WTC11 (cell line): ENCODE data around the gene UPF2. TPM values are rescaled to one million over a fixed set of nuclear protein-coding genes. Genes with fewer than 3 reads are reported as not detected.
A peak's percentile ranks its signal among the peaks of the same experiment; 100 is the strongest.

Source experiments
- ATAC-seq: fragments of 200-7000 bp; cut with Tn5 transposase; 2 replicates; pipeline ENCODE4 v1.10.0; 2021; ENCODE audit warnings: mild to moderate bottlenecking, moderate library complexity
- CTCF ChIA-PET: fragments of 300-600 bp; sonication (Branson Sonifier 250); formaldehyde crosslinking; loops from one replicate; lab custom pipeline; 2021; ENCODE audit warnings: antibody characterized with exemption; lab: Charles Lee
- POLR2A ChIA-PET: fragments of 350-600 bp; sonication (Branson Sonifier 250); formaldehyde crosslinking; loops from one replicate; lab custom pipeline; 2021; ENCODE audit warnings: antibody characterized with exemption; lab: Charles Lee
- DNase-seq: peaks from one replicate; pipeline ENCODE4 v3.0.0; 2021; ENCODE audit warnings: low spot score
- H3K27ac Mint-ChIP-seq: 2 replicates; pipeline ENCODE4 v1.8.0; 2021; ENCODE audit warnings: mixed read lengths
- H3K27me3 Mint-ChIP-seq: 2 replicates; pipeline ENCODE4 v1.8.0; 2021; ENCODE audit warnings: low read depth, mild to moderate bottlenecking, moderate library complexity, mixed read lengths
- H3K36me3 Mint-ChIP-seq: 2 replicates; pipeline ENCODE4 v1.8.0; 2021; ENCODE audit warnings: mixed read lengths
- H3K4me1 Mint-ChIP-seq: 2 replicates; pipeline ENCODE4 v1.8.0; 2022; ENCODE audit warnings: mixed read lengths
- H3K4me3 Mint-ChIP-seq: 2 replicates; pipeline ENCODE4 v1.8.0; 2021; ENCODE audit warnings: mild to moderate bottlenecking, moderate library complexity, mixed read lengths
- H3K9me3 Mint-ChIP-seq: 2 replicates; pipeline ENCODE4 v1.8.0; 2021; ENCODE audit warnings: mixed read lengths
- CREB1 ChIP-seq: sonication (generic); formaldehyde crosslinking; IDR thresholded peaks from 2 replicates; pipeline ENCODE4 v1.8.0; 2023; ENCODE audit warnings: mild to moderate bottlenecking, missing genetic modification reagents
- ESRRA ChIP-seq: sonication (generic); formaldehyde crosslinking; IDR thresholded peaks from 2 replicates; pipeline ENCODE4 v1.8.1; 2022; ENCODE audit warnings: mild to moderate bottlenecking, missing genetic modification reagents, borderline replicate concordance
- KAT7 ChIP-seq: sonication (generic); formaldehyde crosslinking; IDR thresholded peaks from 2 replicates; pipeline ENCODE4 v1.8.1; 2023; ENCODE audit warnings: missing genetic modification reagents, mild to moderate bottlenecking, borderline replicate concordance
- NR2C2 ChIP-seq: sonication (generic); formaldehyde crosslinking; IDR thresholded peaks from 2 replicates; pipeline ENCODE4 v1.8.0; 2022; ENCODE audit warnings: mild to moderate bottlenecking, missing genetic modification reagents
- NR3C1 ChIP-seq: sonication (generic); formaldehyde crosslinking; conservative IDR thresholded peaks from 2 replicates; pipeline ENCODE4 v1.8.1; 2023; ENCODE audit warnings: low read depth, mild to moderate bottlenecking, missing genetic modification reagents
- RORB ChIP-seq: fragments of 250-450 bp; sonication (Bioruptor Pico); IDR thresholded peaks from 2 replicates; pipeline ENCODE4 v1.9.0; 2021; ENCODE audit warnings: mild to moderate bottlenecking
- SMAD3 ChIP-seq: sonication (generic); formaldehyde crosslinking; IDR thresholded peaks from 2 replicates; pipeline ENCODE4 v1.8.0; 2022; ENCODE audit warnings: missing genetic modification reagents, mild to moderate bottlenecking, borderline replicate concordance
- SP1 ChIP-seq: sonication (generic); formaldehyde crosslinking; conservative IDR thresholded peaks from 2 replicates; pipeline ENCODE4 v1.8.1; 2022; ENCODE audit warnings: missing genetic modification reagents
- USF1 ChIP-seq: sonication (generic); formaldehyde crosslinking; IDR thresholded peaks from 2 replicates; pipeline ENCODE4 v1.8.0; 2022; ENCODE audit warnings: mild to moderate bottlenecking, missing genetic modification reagents
- USF2 ChIP-seq: sonication (generic); formaldehyde crosslinking; IDR thresholded peaks from 2 replicates; pipeline ENCODE4 v1.8.1; 2023; ENCODE audit warnings: mild to moderate bottlenecking, missing genetic modification reagents, moderate library complexity
- ZNF232 ChIP-seq: sonication (generic); formaldehyde crosslinking; IDR thresholded peaks from 2 replicates; pipeline ENCODE4 v1.8.0; 2022; ENCODE audit warnings: mild to moderate bottlenecking, missing genetic modification reagents
- ZNF416 ChIP-seq: fragments of 250-450 bp; sonication (Bioruptor Pico); IDR thresholded peaks from 2 replicates; pipeline ENCODE4 v1.9.0; 2021; ENCODE audit warnings: mild to moderate bottlenecking, inconsistent platforms
- total RNA-seq: library from RNA; stranded (reverse); gene quantifications from 3 replicates; pipeline ENCODE4 v1.2.3, GENCODE V29; 2021
- TF ChIP-seq, protein P1 (sequence below): sonication (generic); formaldehyde crosslinking; IDR thresholded peaks from 2 replicates; pipeline ENCODE4 v1.8.1; 2023; ENCODE audit warnings: mild to moderate bottlenecking, moderate library complexity, missing genetic modification reagents
- TF ChIP-seq, protein P2 (sequence below): sonication (generic); formaldehyde crosslinking; IDR thresholded peaks from 2 replicates; pipeline ENCODE4 v1.8.0; 2022; ENCODE audit warnings: missing genetic modification reagents
- TF ChIP-seq, protein P3 (sequence below): sonication (generic); formaldehyde crosslinking; IDR thresholded peaks from 2 replicates; pipeline ENCODE4 v1.8.1; 2022; ENCODE audit warnings: mild to moderate bottlenecking, moderate library complexity, missing genetic modification reagents
- TF ChIP-seq, protein P4 (sequence below): sonication (generic); formaldehyde crosslinking; IDR thresholded peaks from 2 replicates; pipeline ENCODE4 v1.8.0; 2023; ENCODE audit warnings: missing genetic modification reagents, mild to moderate bottlenecking, borderline replicate concordance
- TF ChIP-seq, protein P5 (sequence below): sonication (generic); formaldehyde crosslinking; IDR thresholded peaks from 2 replicates; pipeline ENCODE4 v1.8.0; 2022; ENCODE audit warnings: mild to moderate bottlenecking, missing genetic modification reagents

The UPF2 gene
- total RNA-seq, 1 experiment from 2014 or later: 24.3 TPM

DNA sequence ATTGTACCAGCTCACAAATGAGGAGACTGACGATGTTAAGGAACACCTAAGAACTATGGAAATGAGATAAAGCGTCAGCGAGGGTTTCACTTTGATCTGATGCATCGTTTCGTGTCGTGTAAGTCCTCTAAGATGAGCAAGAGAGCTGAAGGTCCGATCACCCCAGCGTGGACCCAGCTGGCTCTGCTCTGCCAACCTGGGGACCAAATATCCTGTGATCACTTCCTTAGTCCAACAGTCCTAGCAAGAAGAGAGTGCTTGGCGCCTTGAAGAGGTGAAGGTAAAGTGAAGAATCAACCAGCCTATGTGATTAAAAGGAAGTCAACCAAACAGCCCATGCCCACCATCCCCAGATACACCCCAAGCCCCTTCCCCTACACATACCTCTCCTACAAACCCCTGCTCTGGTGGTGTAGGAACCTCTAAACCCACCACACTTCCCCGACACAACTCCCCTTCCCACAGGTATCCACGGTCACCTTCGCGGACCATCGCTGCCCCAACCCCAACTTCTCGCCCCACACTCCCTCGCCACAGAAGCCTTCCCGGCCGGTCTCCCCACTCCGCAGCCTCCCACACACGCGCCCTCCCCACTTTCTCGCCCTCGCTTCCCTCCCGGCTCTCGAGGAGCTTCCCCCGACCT is 722 bp downstream of the UPF2 start:
- TF ChIP-seq, protein P1, sequence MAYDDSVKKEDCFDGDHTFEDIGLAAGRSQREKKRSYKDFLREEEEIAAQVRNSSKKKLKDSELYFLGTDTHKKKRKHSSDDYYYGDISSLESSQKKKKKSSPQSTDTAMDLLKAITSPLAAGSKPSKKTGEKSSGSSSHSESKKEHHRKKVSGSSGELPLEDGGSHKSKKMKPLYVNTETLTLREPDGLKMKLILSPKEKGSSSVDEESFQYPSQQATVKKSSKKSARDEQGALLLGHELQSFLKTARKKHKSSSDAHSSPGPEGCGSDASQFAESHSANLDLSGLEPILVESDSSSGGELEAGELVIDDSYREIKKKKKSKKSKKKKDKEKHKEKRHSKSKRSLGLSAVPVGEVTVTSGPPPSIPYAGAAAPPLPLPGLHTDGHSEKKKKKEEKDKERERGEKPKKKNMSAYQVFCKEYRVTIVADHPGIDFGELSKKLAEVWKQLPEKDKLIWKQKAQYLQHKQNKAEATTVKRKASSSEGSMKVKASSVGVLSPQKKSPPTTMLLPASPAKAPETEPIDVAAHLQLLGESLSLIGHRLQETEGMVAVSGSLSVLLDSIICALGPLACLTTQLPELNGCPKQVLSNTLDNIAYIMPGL (CRISPR knock-in tag): 0 out of 2 replicates have a peak, but pooled peaks have one; percentile 5
- no peak for TF ChIP-seq NR2C2 (CRISPR knock-in tag)
- TF ChIP-seq USF1 (CRISPR knock-in tag): no peak

GRCh38 chr10:12036073-12036655 is 6.4 kb downstream of the UPF2 start:
- Mint-ChIP-seq H3K36me3 (peaks cover 20% of the 10 kb centered on the region), H3K4me1 (peaks cover 11% of the 10 kb centered on the region), H3K27ac (no peak overlapping the region), H3K27me3 (no peaks in the 10 kb centered on the region), H3K9me3 (no peaks in the 10 kb centered on the region), H3K4me3 (no peak overlapping the region)
- ChIA-PET POLR2A (no interaction called here), CTCF (no interaction called here)
- DNase-seq: no peak
- no peak for ATAC-seq
- no peak for TF ChIP-seq ZNF232 (CRISPR knock-in tag)
- TF ChIP-seq RORB (CRISPR knock-in tag): no peak
- TF ChIP-seq KAT7: no peak
- TF ChIP-seq, protein P2, sequence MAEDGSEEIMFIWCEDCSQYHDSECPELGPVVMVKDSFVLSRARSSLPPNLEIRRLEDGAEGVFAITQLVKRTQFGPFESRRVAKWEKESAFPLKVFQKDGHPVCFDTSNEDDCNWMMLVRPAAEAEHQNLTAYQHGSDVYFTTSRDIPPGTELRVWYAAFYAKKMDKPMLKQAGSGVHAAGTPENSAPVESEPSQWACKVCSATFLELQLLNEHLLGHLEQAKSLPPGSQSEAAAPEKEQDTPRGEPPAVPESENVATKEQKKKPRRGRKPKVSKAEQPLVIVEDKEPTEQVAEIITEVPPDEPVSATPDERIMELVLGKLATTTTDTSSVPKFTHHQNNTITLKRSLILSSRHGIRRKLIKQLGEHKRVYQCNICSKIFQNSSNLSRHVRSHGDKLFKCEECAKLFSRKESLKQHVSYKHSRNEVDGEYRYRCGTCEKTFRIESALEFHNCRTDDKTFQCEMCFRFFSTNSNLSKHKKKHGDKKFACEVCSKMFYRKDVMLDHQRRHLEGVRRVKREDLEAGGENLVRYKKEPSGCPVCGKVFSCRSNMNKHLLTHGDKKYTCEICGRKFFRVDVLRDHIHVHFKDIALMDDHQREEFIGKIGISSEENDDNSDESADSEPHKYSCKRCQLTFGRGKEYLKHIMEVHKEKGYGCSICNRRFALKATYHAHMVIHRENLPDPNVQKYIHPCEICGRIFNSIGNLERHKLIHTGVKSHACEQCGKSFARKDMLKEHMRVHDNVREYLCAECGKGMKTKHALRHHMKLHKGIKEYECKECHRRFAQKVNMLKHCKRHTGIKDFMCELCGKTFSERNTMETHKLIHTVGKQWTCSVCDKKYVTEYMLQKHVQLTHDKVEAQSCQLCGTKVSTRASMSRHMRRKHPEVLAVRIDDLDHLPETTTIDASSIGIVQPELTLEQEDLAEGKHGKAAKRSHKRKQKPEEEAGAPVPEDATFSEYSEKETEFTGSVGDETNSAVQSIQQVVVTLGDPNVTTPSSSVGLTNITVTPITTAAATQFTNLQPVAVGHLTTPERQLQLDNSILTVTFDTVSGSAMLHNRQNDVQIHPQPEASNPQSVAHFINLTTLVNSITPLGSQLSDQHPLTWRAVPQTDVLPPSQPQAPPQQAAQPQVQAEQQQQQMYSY (CRISPR knock-in tag): no peak
- no peak for TF ChIP-seq NR3C1 (CRISPR knock-in tag)
- TF ChIP-seq, protein P3, sequence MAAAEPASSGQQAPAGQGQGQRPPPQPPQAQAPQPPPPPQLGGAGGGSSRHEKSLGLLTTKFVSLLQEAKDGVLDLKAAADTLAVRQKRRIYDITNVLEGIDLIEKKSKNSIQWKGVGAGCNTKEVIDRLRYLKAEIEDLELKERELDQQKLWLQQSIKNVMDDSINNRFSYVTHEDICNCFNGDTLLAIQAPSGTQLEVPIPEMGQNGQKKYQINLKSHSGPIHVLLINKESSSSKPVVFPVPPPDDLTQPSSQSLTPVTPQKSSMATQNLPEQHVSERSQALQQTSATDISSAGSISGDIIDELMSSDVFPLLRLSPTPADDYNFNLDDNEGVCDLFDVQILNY (CRISPR knock-in tag): no peak
- TF ChIP-seq, protein P4, sequence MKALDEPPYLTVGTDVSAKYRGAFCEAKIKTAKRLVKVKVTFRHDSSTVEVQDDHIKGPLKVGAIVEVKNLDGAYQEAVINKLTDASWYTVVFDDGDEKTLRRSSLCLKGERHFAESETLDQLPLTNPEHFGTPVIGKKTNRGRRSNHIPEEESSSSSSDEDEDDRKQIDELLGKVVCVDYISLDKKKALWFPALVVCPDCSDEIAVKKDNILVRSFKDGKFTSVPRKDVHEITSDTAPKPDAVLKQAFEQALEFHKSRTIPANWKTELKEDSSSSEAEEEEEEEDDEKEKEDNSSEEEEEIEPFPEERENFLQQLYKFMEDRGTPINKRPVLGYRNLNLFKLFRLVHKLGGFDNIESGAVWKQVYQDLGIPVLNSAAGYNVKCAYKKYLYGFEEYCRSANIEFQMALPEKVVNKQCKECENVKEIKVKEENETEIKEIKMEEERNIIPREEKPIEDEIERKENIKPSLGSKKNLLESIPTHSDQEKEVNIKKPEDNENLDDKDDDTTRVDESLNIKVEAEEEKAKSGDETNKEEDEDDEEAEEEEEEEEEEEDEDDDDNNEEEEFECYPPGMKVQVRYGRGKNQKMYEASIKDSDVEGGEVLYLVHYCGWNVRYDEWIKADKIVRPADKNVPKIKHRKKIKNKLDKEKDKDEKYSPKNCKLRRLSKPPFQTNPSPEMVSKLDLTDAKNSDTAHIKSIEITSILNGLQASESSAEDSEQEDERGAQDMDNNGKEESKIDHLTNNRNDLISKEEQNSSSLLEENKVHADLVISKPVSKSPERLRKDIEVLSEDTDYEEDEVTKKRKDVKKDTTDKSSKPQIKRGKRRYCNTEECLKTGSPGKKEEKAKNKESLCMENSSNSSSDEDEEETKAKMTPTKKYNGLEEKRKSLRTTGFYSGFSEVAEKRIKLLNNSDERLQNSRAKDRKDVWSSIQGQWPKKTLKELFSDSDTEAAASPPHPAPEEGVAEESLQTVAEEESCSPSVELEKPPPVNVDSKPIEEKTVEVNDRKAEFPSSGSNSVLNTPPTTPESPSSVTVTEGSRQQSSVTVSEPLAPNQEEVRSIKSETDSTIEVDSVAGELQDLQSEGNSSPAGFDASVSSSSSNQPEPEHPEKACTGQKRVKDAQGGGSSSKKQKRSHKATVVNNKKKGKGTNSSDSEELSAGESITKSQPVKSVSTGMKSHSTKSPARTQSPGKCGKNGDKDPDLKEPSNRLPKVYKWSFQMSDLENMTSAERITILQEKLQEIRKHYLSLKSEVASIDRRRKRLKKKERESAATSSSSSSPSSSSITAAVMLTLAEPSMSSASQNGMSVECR: no peak
- TF ChIP-seq NR2C2 (CRISPR knock-in tag): no peak
- no peak for TF ChIP-seq CREB1 (CRISPR knock-in tag)
- no peak for TF ChIP-seq USF2 (CRISPR knock-in tag)
- no peak for TF ChIP-seq SMAD3 (CRISPR knock-in tag)
- no peak for TF ChIP-seq SP1
- TF ChIP-seq, protein P5, sequence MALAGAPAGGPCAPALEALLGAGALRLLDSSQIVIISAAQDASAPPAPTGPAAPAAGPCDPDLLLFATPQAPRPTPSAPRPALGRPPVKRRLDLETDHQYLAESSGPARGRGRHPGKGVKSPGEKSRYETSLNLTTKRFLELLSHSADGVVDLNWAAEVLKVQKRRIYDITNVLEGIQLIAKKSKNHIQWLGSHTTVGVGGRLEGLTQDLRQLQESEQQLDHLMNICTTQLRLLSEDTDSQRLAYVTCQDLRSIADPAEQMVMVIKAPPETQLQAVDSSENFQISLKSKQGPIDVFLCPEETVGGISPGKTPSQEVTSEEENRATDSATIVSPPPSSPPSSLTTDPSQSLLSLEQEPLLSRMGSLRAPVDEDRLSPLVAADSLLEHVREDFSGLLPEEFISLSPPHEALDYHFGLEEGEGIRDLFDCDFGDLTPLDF (CRISPR knock-in tag): no peak
- TF ChIP-seq ZNF416 (CRISPR knock-in tag): no peak
- TF ChIP-seq ESRRA (CRISPR knock-in tag): no peak

More for the DNA sequence above, 722 bp downstream of the UPF2 start:
- CTCF ChIA-PET: interaction anchor here (1.0 to 1.9 kb wide), 6 partner anchors 55 to 259 kb away, joined by 3 to 5 read pairs (median 3); partner anchors contain the start of genes CDC123 and NUDT5
- no peaks in the 10 kb centered on the region for H3K27me3 Mint-ChIP-seq
- no peak for DNase-seq
- no peaks in the 10 kb centered on the region for H3K36me3 Mint-ChIP-seq
- peak overlapping the region; percentile 91 for H3K27ac Mint-ChIP-seq
- H3K4me3 Mint-ChIP-seq: peak overlapping the region; percentile 92
- POLR2A ChIA-PET: interaction anchor here (0.7 kb wide), 1 partner anchor 55 kb away, joined by 3 read pairs; no protein-coding TSS in a partner anchor
- no peak for ATAC-seq
- H3K9me3 Mint-ChIP-seq: no peaks in the 10 kb centered on the region
- H3K4me1 Mint-ChIP-seq: peaks cover 21% of the 10 kb centered on the region
